ENCODE results near the gene ALLC.

Gene ALLC

DNA sequence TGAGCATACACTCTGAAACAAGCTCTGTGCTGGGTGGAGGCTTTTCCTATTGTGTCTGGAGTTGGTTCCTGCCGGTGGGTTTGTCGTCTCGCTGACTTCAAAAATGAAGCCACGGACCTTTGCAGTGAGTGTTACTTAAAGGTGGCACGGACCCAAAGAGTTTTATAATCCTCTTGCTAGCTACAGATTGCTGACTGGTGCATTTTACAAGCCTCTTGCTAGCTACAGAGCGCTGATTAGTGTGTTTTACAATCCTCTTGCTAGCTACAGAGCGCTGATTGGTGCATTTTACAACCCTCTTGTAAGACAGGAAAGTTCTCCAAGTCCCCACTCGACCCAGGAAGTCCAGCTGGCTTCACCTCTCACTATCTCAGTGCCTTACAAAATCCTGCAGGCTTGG, 60.7 kb downstream of the ALLC start:
- TF ChIP-seq, protein P1, sequence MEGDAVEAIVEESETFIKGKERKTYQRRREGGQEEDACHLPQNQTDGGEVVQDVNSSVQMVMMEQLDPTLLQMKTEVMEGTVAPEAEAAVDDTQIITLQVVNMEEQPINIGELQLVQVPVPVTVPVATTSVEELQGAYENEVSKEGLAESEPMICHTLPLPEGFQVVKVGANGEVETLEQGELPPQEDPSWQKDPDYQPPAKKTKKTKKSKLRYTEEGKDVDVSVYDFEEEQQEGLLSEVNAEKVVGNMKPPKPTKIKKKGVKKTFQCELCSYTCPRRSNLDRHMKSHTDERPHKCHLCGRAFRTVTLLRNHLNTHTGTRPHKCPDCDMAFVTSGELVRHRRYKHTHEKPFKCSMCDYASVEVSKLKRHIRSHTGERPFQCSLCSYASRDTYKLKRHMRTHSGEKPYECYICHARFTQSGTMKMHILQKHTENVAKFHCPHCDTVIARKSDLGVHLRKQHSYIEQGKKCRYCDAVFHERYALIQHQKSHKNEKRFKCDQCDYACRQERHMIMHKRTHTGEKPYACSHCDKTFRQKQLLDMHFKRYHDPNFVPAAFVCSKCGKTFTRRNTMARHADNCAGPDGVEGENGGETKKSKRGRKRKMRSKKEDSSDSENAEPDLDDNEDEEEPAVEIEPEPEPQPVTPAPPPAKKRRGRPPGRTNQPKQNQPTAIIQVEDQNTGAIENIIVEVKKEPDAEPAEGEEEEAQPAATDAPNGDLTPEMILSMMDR (IDR thresholded peaks at IDR 0.05; ENCODE audit: low read depth, low read length, missing control alignments) = no peak
- Histone ChIP-seq H3K27me3 (replicated peaks) (no peaks in the 10 kb centered on the region), H3K4me3 (ENCODE audit: low read depth, low read length) (no peak overlapping the region), H3K36me3 (replicated peaks) (no peaks in the 10 kb centered on the region), H3K27ac (no peak overlapping the region)
- in situ Hi-C loops (cut with HindIII; ENCODE audit: low pct_ligation_motif_present, low sequenced_read_pairs) = no loop called here
- no peak for DNase-seq

DNA sequence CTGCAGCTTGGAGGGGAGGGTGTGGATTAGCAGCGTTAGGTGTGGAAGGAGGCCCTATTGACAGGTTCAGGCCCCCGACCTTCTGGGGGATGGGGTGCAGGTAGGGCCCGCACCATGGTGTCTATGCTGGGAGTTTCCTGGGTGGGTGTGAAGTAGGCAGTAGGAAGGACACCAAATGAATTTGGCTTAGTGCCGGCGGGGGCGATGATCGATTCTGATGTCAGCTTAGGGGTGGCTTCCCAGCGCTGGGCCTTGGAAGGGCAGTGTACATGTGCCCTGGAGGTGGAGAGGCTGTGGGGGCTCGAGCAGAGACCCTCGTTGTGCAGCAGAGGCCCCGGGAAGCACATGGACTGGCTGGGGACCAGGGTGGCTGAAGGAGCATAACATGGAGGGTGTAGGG, 67.0 kb downstream of the ALLC start:
- no peak overlapping the region for H3K27ac ChIP-seq
- in situ Hi-C loops (cut with HindIII; ENCODE audit: low pct_ligation_motif_present, low sequenced_read_pairs) = no loop called here
- H3K36me3 ChIP-seq (replicated peaks) = no peaks in the 10 kb centered on the region
- TF ChIP-seq, protein P1 (IDR thresholded peaks at IDR 0.05; ENCODE audit: low read depth, low read length, missing control alignments) = no peak
- H3K4me3 ChIP-seq (ENCODE audit: low read depth, low read length) = no peak overlapping the region
- H3K27me3 ChIP-seq (replicated peaks) = no peaks in the 10 kb centered on the region
- DNase-seq = no peak

DNA sequence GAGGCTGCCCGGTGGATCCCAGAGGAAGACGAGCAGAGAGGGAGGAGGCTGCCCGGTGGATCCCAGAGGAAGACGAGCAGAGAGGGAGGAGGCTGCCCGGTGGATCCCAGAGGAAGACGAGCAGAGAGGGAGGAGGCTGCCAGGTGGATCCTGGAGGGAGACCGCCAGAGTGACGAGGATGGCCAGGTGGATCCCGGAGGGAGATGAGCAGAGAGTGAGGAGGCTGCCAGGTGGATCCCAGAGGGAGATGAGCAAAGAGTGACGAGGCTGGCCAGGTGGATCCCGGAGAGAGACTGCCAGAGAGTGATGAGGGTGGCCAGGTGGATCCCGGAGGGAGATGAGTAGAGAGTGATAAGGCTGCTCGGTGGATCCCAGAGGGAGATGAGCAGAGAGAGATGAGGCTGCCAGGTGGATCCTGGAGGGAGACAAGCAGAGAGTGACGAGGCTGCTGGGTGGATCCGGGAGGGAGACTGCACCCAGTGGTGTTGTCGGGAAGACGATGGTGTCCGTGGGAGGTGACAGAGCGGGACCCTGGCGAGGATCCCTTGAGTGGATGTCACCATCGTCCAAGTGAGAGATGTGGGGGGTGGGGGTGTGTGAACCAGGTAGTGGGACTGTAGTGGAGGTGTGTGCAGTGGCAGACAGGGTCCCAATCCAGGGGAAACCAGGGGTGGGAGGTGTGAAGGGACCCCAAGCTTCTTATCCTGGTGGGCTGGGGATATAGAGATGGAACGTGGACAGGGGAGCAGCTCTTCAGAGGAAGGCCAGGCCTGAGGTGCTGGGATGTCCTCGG, 67.7 kb downstream of the ALLC start:
- no peaks in the 10 kb centered on the region for H3K27me3 ChIP-seq (replicated peaks)
- no peak for DNase-seq
- TF ChIP-seq, protein P1 (IDR thresholded peaks at IDR 0.05; ENCODE audit: low read depth, low read length, missing control alignments) = no peak
- no peaks in the 10 kb centered on the region for H3K36me3 ChIP-seq (replicated peaks)
- in situ Hi-C loops (cut with HindIII; ENCODE audit: low pct_ligation_motif_present, low sequenced_read_pairs) = no loop called here
- no peak overlapping the region for H3K27ac ChIP-seq
- H3K4me3 ChIP-seq (ENCODE audit: low read depth, low read length) = no peak overlapping the region

DNA sequence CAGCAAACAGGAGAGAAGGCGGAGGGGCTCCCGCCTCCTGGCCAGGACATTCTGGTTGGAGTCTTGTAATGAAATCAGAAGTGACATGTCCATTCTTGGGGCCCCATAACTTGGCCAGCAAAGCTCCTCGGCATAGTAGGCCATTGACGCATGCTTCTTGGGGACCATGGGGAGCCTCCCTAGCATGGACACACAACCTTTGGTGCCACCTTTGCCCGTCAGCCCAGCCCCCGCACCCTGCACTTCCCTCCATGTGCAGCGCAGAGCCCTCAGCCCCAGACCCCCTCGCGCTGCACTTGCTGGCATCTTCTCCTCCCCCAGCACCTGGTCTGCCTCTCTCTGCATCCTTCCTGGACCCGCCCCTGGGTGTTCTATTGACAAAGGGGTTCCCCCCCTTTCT, 68.5 kb downstream of the ALLC start:
- DNase-seq = no peak
- no peaks in the 10 kb centered on the region for H3K36me3 ChIP-seq (replicated peaks)
- H3K27me3 ChIP-seq (replicated peaks) = no peaks in the 10 kb centered on the region
- no peak overlapping the region for H3K27ac ChIP-seq
- no peak overlapping the region for H3K4me3 ChIP-seq (ENCODE audit: low read depth, low read length)
- in situ Hi-C loops (cut with HindIII; ENCODE audit: low pct_ligation_motif_present, low sequenced_read_pairs) = no loop called here
- TF ChIP-seq, protein P1 (IDR thresholded peaks at IDR 0.05; ENCODE audit: low read depth, low read length, missing control alignments) = no peak

DNA sequence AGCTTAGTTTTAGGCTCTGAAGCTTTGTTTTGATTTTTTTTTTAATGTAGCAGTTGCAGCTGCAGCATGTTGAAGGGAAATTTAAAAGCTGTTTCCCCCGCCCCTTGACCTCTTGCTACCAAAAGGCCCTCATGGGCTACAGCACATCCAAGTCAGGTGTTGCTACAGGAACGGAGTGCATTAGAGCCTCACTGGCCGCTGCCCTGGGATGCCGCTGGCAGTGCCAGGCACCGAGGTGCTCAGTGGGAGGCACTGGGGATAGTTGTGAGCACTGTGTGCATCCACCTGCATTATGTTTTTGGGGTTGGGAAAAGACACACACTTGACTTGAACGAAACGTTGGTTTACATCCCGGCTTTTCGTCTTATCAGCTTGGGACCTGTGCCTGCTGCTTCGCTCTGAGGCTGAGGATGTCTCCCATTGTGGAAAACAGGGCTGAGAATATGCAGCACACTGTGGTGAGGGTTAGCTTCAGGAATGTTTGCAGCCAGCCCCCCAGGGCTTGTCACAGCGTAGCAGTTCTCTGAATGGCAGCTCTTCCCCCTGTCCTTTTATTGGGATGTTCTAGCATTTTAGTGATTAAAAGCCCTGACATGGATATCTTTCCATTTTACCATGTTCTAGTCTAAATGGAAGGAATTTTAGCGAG, 69.5 kb downstream of the ALLC start:
- Histone ChIP-seq H3K27ac (no peak overlapping the region), H3K27me3 (replicated peaks) (no peaks in the 10 kb centered on the region), H3K36me3 (replicated peaks) (no peaks in the 10 kb centered on the region), H3K4me3 (ENCODE audit: low read depth, low read length) (peak overlapping the region; percentile 15)
- no peak for DNase-seq
- TF ChIP-seq, protein P1 (IDR thresholded peaks at IDR 0.05; ENCODE audit: low read depth, low read length, missing control alignments) = no peak
- in situ Hi-C loops (cut with HindIII; ENCODE audit: low pct_ligation_motif_present, low sequenced_read_pairs) = no loop called here
